Suppressor macrophage treated with lipopolysaccharide for 4 hours (primary cell): ENCODE results near the gene GPANK1.
A peak's percentile ranks its signal among the peaks of the same experiment; 100 is the strongest.

Experiments used
- DNase-seq: peaks from one replicate; pipeline ENCODE4 v3.0.0-alpha.2; 2020

Gene GPANK1

DNA sequence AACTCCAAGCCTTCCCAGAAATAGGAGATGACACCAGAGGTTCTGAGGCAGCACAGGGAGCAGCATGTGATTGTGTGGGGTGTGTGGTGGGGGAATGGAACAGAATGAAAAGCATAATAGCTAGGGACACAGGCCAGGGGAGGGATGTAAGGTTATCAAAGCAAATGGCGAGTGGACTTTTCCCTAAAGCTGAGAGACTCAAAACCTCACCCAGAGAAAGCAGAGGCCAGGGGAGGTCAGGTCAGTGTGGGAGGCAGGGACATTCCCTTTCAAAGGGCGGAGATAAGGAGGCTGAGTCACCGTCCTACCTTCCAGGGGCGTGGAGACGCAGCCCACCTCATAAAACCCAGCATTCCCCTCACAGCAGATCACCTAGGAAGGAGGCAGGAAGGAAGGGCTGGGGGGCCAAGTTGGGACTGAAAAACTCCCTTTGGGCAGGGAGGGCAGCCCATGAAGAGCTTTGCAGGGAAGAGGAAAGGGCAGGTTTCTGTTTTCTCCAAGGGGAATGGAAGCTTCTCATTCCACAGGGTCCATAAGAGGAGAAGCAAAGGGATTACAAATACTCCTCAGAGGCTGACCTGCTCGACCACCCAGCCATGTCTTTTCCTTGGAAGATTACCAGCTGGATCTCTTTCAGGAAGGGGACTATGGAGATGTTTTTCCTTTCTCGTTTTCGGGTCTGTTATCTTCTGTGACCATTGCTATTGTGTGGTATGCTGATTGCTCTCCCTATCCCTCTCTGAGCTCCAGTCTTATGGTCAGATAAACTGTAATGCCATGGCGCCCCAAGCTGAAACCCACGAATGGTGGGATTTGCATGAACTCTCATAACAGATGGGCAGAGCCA, 25.7 kb upstream of the GPANK1 start:
- peak; percentile 33 for DNase-seq

DNA sequence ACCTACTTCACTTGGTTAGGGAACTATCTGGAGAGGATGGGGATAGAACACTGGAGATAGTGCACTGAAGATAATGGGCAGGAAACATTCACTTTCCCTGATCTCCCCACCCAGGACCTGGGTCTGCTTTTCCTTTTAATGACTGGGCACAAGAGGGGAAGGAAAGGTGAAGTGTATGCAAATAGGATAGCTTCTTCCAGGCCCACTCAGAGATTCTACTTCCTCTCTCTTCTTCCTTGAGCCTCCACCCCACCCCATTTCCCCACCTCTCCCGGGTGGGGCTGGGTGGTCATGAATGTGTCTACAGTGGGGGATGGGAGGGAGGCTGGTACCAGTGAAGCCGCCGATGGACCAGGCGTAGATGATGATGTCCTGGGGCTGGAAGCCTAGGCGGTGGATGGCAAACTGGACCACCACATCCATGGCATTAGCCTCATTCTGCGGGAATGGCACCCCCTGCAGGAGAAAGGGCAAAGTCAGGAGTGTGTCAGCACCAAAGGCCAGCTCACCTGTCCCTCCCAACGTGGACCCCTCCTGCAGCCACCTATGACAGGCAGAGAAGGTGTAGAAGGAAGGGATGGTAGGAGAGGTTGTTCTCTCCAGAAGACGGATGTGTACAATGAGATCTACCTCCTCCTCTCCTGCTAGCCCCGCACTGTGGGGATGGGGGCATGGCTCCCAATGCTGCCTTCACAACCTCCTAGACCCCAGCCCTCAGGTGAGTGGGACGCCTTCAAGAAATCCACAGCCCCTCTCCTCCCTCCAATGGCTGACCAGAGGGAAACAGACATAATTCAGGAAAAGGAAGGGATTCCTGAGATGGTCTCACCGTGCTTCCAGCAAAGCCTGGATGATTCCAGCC, 24.7 kb upstream of the GPANK1 start:
- no peak for DNase-seq

DNA sequence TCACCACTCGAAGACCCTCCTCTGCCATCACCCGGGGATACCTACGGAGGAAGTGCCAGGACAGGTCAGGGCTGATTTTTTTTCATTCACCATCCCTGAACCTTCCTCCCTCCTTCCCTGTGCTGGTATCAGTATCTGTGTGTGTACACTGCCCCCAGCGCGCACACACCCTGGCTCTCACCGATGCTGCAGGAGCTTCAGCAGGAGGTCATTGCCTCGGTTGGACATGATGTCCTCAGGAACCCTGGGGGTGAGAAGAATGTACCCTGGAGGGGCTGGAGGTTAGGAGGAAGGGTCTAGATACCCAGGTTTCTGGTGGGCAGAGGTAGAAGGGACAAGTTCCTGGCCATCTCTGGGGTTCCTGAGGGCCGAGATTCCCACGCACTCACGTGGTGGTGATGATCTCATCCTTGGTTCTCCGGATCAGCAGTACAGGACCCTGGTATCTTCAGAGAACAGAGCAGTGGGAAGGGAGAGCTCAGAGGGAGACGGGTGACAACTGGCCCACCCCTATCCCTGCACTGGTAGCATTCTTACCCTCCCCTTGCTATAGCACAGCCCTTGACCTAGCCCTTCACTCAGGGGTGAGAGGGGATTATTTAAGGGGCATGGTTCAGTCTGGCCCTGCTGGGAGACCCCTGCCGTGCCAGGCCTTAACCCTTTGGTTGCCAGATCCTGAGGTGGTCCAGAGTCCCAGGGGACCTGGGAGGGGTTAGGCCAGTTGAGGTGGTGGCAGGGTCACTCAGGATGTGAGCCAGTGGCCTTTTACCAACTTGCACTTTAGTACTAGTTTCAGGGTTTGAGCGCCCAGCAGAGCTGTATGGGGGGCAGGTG, 23.3 kb upstream of the GPANK1 start:
- no peak for DNase-seq

DNA sequence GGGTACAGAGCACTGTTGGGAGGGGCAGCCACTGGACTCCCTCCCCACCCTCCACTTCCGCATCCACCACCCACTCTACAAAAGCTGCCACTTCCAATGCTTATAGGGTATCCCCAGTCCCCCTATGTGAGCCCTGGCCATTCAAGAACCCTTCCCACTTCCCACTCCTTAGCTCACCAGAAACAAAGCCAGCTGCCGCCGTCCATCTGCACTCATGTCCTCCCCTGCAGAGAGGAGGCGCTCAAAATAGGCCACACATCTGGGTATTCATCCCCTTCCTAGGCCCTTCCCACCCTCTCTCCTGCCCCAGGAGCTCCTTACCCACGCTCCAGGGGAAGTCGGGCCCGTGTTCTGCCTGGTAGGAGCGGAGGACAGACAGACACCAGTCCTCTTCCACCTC, 22.5 kb upstream of the GPANK1 start:
- DNase-seq: no peak

DNA sequence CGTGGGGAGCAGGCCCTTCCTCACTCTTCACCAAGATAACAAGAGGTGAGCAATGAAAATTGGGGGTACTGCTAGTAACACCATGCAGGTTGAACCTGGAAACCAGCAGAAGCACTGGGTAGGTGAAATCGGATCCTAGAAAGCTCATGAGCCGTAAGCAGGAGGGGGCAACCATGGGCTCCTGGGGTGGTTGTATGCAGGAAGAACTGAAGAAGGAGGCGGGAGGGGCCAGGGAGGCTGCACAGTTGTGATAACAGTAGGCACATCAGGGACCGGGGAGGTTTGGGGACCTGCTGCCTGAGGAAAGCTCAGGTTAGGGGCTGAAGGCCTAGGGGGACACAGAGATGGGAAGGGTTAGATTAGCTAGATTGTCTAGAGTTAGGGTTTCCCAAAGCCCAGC, 21.7 kb upstream of the GPANK1 start:
- DNase-seq: no peak

DNA sequence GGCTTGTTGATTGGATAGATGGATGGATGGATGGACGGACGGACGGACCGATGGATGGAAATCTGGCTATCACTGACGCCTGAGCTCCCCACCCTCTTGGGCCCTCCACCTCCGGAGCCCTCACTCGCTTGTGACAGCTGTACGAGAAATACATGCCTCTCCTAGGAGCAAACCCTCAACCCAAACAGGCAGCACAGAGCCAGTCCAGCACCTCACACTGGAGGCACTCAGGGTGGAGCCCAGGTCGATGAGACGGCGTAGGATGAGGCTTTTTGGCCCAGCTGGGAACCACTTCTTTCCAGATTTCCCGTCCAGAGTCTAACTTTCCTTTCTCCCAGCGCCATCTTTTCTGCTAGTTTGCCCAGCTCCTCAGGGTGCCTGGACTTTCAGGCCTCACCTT, 18.8 kb upstream of the GPANK1 start:
- no peak for DNase-seq

DNA sequence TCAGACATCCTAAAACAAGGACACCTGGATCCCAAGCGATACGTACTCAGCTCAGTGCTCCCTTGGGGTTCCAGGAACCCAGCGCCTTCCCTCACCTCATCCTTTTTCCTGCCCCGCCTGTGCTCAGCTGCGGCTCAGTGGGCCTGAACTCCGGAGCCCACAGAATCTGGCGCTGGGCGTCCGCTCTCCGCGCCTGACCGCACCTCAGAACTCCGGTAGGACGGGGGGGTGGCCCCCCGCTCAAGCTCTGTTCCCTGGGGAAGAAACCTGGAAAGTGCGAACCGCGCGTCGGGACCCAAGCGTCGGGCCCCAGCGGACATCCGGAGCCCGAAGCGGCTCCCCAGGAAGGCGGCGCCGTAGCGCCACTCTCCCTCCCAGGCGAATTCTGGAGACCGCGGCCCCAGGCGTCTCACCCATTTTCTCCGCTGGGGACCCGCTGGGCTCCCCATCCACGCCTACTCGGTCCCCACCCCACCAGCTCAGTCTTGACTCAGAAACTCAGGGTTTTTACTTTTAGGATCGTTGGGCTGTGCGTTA, 16.4 kb upstream of the GPANK1 start:
- DNase-seq: peak; percentile 56

DNA sequence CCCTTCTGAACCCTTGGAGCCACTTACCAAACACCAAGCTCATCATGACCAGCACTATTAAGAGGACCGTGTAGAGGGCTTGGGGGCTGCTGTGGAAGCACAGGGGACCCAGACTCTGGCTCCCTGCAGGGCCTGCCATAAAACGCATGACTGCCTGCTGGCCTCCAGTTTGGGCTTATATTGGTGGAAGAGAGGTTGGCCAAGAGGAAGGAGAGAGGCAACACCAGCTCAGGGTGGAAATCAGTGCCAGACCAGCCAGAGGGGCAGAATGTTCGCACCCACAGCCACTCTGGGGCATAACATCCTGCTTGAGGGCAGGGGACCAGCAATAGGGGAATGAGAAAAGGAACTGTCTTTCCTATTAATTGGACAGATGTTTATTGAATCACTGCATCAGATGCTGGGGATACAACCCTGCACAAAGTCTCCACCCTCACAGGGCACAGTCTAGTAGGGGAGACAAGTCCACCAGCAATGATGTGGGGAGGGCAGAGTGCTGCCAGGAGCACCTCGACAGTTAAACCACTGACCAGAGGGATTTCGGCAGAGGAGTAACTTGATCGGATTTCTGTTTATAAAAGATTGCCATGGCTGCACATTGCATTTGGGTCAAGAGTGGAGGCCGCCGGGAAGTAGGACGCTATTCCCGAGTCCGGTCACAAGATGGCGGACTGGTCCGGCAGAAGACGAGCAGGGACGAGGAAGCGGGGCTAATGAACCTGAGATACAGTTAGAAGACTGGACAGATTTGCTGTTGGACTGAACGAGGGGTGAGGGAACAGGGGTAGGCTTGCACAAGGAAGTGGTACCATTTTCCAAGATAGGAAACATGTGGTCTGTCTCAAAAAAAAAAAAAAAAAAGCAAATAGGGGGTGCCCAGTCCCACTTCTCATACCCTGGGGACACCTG, 15.7 kb upstream of the GPANK1 start, which contains the start of gene LY6G5C:
Gene LY6G5C, minus strand, starts transcription at position 842 of the 909 bp plus-strand sequence. Its CDS starts 694 bp downstream, at position 148.
- peak; percentile 81 for DNase-seq

DNA sequence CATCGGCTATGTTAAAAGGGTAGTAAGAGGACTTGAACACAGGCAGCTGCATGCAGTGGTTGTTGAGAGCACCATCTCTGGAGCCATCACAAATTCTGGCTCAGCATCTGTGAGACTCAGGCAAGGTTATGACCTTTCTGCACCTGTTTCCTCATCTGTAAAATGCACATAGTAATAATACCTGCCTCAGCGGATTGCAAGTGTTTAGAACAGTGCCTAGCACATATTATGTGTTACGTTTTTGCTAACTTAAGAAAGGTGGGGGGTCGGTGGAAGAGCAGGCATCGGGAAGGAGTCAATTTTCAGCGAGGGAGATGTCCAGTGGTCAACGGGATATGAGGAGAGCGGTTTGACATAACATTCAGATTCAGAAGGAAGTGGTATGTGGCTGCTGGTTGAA, 13.2 kb upstream of the GPANK1 start:
- DNase-seq: no peak

DNA sequence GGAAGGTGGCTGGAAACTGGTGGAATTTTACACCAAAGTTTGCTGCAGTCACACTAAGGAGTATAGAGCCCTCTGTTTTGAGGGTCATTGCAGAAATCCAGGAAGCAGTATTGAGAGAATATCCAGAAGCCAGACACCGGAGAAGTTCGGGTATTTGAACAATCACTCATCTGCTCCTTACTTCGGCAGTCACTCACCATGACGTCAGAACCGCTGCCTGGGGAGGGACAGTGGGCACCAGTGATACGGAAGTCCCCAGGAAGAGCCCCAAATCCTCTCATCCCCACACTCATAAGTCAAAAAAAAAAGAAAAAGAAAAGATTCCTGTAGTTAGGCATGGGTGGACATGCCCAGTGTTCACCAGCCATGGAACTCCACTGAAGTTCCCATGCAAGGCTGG, 12.1 kb upstream of the GPANK1 start:
- no peak for DNase-seq

DNA sequence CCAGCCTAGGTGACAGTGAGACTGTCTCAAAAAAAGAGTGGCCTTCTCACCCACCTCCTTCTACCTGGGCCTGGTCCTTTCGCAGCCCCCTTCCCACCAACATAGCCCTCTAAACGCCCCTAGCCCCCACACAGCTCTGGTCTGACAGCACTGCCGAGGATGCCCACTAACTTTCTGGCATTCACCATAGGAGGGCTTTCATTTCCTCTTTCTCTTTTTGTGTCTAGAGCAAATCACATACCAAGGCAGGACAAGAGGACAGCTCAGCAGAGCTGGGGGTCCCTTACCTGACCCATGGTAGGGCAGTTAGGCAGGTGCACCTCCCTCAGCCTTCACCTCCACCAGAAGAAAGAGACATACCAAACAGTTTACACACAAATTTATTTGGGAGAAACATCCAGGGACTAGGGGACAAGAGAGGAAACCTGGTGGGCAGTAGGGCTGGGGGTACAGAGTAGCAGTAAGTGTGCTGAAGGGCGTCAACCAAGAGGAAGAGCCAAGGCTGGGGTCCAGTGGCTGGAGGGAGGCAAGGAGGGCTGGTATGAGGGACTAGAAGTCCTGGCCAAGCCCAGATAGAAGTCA, 11.6 kb upstream of the GPANK1 start:
- no peak for DNase-seq

DNA sequence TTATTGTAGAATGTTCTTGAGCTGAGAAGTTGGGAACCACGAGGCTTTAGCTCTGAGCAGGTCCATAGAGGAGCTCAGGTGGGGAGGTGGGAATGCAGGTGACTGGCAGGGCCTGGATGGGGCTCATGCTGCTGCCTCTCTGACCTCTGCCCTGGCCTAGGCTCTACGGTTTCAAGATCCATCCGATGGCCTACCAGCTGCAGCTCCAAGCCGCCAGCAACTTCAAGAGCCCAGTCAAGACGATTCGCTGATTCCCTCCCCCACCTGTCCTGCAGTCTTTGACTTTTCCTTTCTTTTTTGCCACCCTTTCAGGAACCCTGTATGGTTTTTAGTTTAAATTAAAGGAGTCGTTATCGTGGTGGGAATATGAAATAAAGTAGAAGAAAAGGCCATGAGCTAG, 4.9 kb upstream of the GPANK1 start, which contains the start of gene LY6G5B:
Gene LY6G5B, plus strand, starts transcription at position 301 of the 400 bp plus-strand sequence. CDS start 975 bp downstream, outside the sequence.
- DNase-seq: no peak

DNA sequence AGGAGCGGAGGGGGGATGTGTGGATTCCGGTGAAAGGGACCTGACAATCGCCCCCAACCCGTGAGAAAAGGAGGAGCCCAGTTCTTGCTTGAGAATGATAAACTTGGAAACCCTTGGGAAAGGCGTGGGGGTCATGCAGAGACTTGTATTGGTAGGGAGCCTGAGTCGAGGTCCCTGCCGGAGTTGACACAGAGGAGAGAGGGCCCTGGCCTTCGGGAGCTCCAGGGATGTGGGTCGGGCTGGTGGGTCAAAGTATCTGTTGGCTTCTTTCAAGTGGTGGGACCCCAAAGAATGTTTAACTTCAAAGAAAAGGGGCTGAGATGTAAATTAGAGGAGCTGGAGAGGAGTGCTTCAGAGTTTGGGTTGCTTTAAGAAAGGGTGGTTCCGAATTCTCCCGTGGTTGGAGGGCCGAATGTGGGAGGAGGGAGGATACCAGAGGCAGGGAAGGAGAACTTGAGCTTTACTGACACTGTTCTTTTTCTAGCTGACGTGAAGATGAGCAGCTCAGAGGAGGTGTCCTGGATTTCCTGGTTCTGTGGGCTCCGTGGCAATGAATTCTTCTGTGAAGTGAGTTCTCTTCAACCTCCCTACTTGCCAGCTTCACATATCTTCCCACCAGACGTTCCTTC, 1.7 kb upstream of the GPANK1 start:
- peak; percentile 59 for DNase-seq

DNA sequence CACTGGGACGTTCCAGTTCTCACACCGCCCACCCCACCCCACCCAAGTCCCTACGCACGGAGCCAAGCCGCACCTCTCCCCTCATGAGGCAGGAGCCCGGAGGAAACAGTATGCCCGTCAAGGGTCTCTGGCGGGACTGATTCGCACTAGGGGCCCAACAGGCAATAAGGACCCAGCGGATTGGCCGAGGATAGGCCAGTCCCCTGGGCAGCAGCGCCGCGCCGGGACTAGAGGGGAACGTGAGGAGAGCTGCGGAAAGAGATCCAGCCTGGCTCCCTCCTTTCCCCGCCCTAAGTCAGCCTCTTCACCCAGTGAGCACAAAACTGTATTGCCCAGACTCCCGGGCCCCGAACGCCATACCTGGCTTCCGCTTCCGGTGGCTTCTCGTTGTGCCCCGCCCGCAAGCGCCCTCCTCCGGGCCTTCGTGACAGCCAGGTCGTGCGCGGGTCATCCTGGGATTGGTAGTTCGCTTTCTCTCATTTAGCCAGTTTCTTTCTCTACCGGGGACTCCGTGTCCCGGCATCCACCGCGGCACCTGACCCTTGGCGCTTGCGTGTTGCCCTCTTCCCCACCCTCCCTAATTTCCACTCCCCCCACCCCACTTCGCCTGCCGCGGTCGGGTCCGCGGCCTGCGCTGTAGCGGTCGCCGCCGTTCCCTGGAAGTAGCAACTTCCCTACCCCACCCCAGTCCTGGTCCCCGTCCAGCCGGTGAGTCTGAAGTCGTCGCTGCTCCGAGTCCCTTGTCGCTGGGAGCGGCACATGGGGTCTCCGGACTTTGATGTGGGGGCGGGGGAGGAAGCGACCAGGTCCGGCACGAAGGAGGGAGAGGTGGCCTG, 922 bp upstream of the GPANK1 start, which contains the start of gene CSNK2B:
Gene CSNK2B, plus strand, starts transcription at position 580 of the 836 bp plus-strand sequence. CDS start 752 bp downstream, outside the sequence.
- DNase-seq: peak; percentile 98

DNA sequence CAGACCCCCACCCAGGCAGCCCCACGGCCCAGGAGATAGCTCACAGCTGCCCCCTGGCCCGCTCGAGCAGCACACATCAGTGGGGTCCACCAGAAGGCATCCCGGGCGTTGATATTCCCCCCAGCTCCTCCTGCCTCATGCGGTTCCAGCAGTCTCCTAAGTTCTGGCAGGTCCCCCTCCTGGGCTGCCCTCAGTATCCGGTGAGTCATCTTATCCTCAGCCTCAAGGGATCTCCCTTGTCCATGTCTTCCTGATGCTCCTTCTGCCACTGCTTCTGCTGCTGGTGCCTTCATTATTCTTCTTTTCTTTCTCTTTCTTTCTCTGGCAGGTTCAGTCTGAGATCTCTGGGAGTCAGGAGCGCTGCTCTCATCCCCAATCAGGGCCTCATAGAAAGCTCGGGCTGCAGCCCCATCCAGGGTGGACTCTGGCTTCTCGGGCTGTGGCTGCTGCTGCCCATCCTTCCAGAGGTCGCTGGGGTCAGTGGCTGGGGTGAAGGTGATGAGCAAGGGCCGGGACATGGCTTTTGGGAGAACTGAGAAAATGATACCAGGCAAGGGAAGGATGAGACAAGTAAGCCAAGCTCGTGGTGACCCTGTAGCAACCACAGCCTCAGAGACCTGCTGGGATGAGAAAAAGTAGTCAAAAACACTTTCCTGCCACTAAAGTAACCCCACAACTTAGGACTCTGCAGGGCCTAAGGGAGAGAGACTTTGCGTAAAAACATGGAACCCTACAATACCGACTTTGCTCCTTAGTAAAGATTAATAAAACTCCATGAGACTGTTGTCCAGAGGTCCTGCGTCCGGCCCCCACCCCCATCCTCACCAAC, 622 bp downstream of the GPANK1 start:
- peak; percentile 22 for DNase-seq

DNA sequence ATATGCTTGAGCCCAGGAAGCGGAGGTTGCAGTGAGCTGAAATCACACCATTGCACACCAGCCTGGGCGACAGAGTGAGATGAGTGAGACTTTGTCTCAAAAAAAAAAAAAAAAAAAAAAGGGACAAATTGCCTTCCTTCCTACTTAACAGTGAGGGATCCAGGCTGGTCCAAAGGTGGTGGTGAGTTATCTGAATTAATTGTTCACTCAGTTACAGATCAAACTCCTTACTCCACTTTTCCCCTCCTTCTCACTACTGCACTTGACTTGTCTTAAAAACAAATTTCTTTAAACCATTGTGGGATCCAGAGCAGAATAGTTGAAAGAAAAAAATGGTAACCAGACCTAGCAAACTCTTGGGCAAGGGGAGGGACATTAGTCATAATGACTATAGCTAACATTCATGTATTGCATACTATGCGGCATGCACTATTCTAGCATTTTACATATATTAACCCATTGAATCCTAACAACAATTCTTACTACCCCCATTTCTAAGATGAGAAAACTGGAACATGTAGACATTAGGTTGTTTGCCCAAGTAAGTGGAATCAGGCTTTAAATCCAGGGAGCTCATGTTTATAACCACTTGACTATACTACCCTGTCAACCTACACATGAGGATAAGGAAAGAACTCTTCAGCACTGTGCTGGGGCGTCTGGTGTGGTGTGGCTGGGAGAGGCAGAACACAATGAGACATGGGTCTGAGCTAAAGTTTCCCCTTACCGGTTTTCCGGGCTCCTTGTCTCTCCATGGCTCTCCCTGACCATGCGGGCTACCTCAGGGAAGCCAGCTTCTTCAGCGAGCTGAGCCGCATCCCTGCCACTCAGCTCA, 1.5 kb downstream of the GPANK1 start:
- DNase-seq: peak; percentile 55

DNA sequence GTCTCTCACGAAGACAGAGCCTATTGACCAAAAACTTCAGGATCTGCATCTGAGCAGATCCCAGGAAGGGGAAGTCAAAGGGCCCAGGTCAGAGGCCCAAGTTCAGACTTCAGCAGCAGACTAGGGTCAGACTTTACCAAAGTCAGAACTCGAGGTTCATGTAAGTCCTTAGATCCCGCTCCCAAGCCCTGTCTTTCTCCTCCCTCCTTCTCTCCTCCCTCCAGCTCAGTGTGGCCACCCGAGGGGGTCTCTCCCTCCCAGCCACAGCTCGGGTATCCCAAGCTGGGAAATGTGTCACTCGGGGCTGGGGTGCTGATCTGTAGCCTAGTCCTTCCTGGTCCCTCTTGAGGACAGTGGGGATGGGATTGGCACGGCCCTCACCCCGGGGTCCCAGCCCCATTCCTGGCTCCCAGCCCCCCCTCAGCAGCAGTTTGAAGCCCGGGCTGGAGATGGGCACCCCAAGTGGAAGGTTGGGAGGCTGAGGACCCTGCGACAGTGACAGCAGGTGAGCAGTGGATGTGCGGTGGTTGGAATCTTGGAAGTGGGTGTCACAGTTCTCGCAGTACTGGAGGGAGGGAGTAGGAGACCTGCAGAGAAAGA, 2.6 kb downstream of the GPANK1 start:
- no peak for DNase-seq
